GM12878 (cell line): ENCODE data around the gene ADAMTS17. TPM values are rescaled to one million over a fixed set of nuclear protein-coding genes. Genes with fewer than 3 reads are reported as not detected.

ENCODE experiments used
- ATAC-seq: fragments of 200-7000 bp; cut with Tn5 transposase; 3 replicates; pipeline ENCODE4 v1.9.1; 2020; ENCODE audit warnings: mild to moderate bottlenecking, moderate library complexity
- BruUV-seq: library from RNA; stranded (reverse); fragments of 400-500 nt; replicated peaks from 2 replicates; lab custom pipeline; 2021; lab: Mats Ljungman, UMichigan
- CTCF ChIA-PET: fragments of 300-600 bp; sonication (Branson Sonifier 250); formaldehyde crosslinking; extraction: SDS; loops from one replicate; lab custom pipeline; 2021; ENCODE audit warnings: inconsistent platforms; lab: Yijun Ruan, JAX
- POLR2A ChIA-PET: fragments of 350-600 bp; formaldehyde crosslinking; extraction: SDS; loops from one replicate; lab custom pipeline; 2021; ENCODE audit warnings: inconsistent platforms; lab: Charles Lee
- RAD21 ChIA-PET: fragments of 300-600 bp; sonication (Branson Sonifier 250); formaldehyde crosslinking; loops from one replicate; lab custom pipeline; 2023; ENCODE audit warnings: antibody characterized with exemption; ENCODE audit not compliant: unreplicated experiment; lab: Charles Lee
- SMC1A ChIA-PET: fragments of 300-600 bp; sonication (Branson Sonifier 250); formaldehyde crosslinking; loops from one replicate; lab custom pipeline; 2023; ENCODE audit not compliant: unreplicated experiment, uncharacterized antibody; lab: Charles Lee
- DNase-seq: peaks from one replicate; pipeline ENCODE4 v3.0.0-alpha.2; 2011; ENCODE audit warnings: low read depth, low spot score
- FAIRE-seq: peaks from 3 replicates; lab custom pipeline; 2011; peaks lifted over from hg19 to GRCh38; lab: Jason Lieb, UNC
- H2AFZ ChIP-seq: 2 replicates; pipeline ENCODE4 v1.6.0; 2011; ENCODE audit warnings: low read depth, low read length, control low read depth; ENCODE audit not compliant: control insufficient read depth
- H3K27ac ChIP-seq: 2 replicates; pipeline ENCODE4 v1.5.1; 2011; ENCODE audit warnings: control low read depth; ENCODE audit not compliant: control insufficient read depth, insufficient read depth
- H3K27me3 ChIP-seq, 2 experiments: replicated peaks in 1 of 2; 2 replicates each; pipeline versions ENCODE4 v1.6.0 to v1.6.1; 2011; ENCODE audit warnings: low read length in 1 of 2; ENCODE audit not compliant: control insufficient read depth in 2 of 2, insufficient read depth in 2 of 2
- H3K36me3 ChIP-seq, 2 experiments: 2 replicates each; pipeline ENCODE4 v1.5.1; 2011; ENCODE audit warnings: low read length in 1 of 2; ENCODE audit not compliant: control insufficient read depth in 2 of 2, insufficient read depth in 2 of 2
- H3K4me1 ChIP-seq: 2 replicates; pipeline ENCODE4 v1.6.1; 2011; ENCODE audit warnings: mild to moderate bottlenecking, low read length, moderate library complexity, mixed read lengths; ENCODE audit not compliant: control insufficient read depth, insufficient read depth
- H3K4me2 ChIP-seq: 2 replicates; pipeline ENCODE4 v1.6.0; 2011; ENCODE audit warnings: control low read depth; ENCODE audit not compliant: control insufficient read depth, insufficient read depth
- H3K4me3 ChIP-seq: fragments of 200-600 bp; sonication (generic); 2 replicates; pipeline ENCODE4 v1.5.1; 2016
- H3K79me2 ChIP-seq: 2 replicates; pipeline ENCODE4 v1.6.0; 2011; ENCODE audit warnings: low read length; ENCODE audit not compliant: control insufficient read depth, insufficient read depth
- H3K9ac ChIP-seq: 2 replicates; pipeline ENCODE4 v1.8.0; 2011; ENCODE audit warnings: low read length, control low read depth, mixed read lengths; ENCODE audit not compliant: control insufficient read depth, insufficient read depth
- H3K9me3 ChIP-seq: replicated peaks from 3 replicates; pipeline ENCODE4 v1.5.1; 2011; ENCODE audit warnings: mild to moderate bottlenecking, low read length; ENCODE audit not compliant: control insufficient read depth, insufficient read depth
- H4K20me1 ChIP-seq: 2 replicates; pipeline ENCODE4 v1.6.0; 2011; ENCODE audit not compliant: control insufficient read depth, insufficient read depth
- BACH1 ChIP-seq: fragments of 450-650 bp; IDR thresholded peaks from 2 replicates; pipeline ENCODE4 v1.6.1; 2017; ENCODE audit warnings: mild to moderate bottlenecking, borderline replicate concordance
- BHLHE40 ChIP-seq, 2 experiments: fragments of 450-650 bp in 1 of 2; IDR thresholded peaks; 2 replicates each; pipeline ENCODE4 v1.6.1; 2011 to 2017; ENCODE audit warnings: low read depth in 2 of 2, borderline replicate concordance in 1 of 2, improper control_type of control experiment in 1 of 2, low read length in 1 of 2, mild to moderate bottlenecking in 1 of 2
- CTCF ChIP-seq, 3 experiments: IDR thresholded peaks in 2 of 3; conservative IDR thresholded peaks in 1 of 3; 2 replicates each; pipeline ENCODE4 v1.5.1; 2011; ENCODE audit warnings: low read depth in 3 of 3, low read length in 3 of 3, mild to moderate bottlenecking in 3 of 3, control low read depth in 2 of 3, moderate library complexity in 2 of 3, inconsistent platforms in 1 of 3, mixed read lengths in 1 of 3; ENCODE audit not compliant: control insufficient read depth in 2 of 3, insufficient read depth in 1 of 3; ENCODE audit errors: extremely low read depth in 1 of 3
- EED ChIP-seq: sonication (generic); IDR thresholded peaks from 2 replicates; pipeline ENCODE4 v1.6.1; 2016; ENCODE audit warnings: antibody characterized with exemption, low read depth
- ETV6 ChIP-seq, 2 experiments: fragments of 450-650 bp in 1 of 2; IDR thresholded peaks in 1 of 2; conservative IDR thresholded peaks in 1 of 2; 2 replicates each; pipeline ENCODE4 v1.6.1; 2014; ENCODE audit warnings: antibody characterized with exemption in 1 of 2, borderline replicate concordance in 1 of 2, low read depth in 1 of 2, mild to moderate bottlenecking in 1 of 2, moderate library complexity in 1 of 2
- KAT2A ChIP-seq: conservative IDR thresholded peaks from 2 replicates; pipeline ENCODE4 v1.6.1; 2011; ENCODE audit warnings: low read depth, low read length; ENCODE audit not compliant: control insufficient read depth
- NFYA ChIP-seq: IDR thresholded peaks from 2 replicates; pipeline ENCODE4 v1.6.1; 2011; ENCODE audit warnings: low read depth, mild to moderate bottlenecking, low read length, improper control_type of control experiment, borderline replicate concordance
- NR2C1 ChIP-seq: fragments of 450-650 bp; IDR thresholded peaks from 2 replicates; pipeline ENCODE4 v1.6.1; 2017; ENCODE audit warnings: antibody characterized with exemption, mild to moderate bottlenecking, moderate library complexity
- POU2F2 ChIP-seq: IDR thresholded peaks from 3 replicates; pipeline ENCODE4 v1.6.1; 2011; ENCODE audit warnings: low read depth, mild to moderate bottlenecking, low read length, borderline replicate concordance
- ZZZ3 ChIP-seq: IDR thresholded peaks from 2 replicates; pipeline ENCODE4 v1.6.1; 2011; ENCODE audit warnings: low read depth; ENCODE audit not compliant: control insufficient read depth, insufficient read length
- WGBS: methylation state at CpG from one replicate; pipeline ENCODE4 v1.1.6; 2016; ENCODE audit warnings: low lambda C conversion rate; ENCODE audit not compliant: insufficient replicate concordance, insufficient coverage; ENCODE audit errors: missing lambda C conversion rate; 5-methylcytosine and 5-hydroxymethylcytosine counted together
- in situ Hi-C: fragments of 300-500 bp; cut with MboI; formaldehyde crosslinking; loops from 9 replicates; pipeline ENCODE4 v1.14.3; 2018; ENCODE audit warnings: mixed read lengths
- intact Hi-C: fragments of 100-400 bp; cut with micrococcal nuclease; formaldehyde crosslinking; loops from one replicate; pipeline ENCODE4 v1.14.2; 2022; ENCODE audit not compliant: unreplicated experiment
- polyA plus RNA-seq, 11 experiments: library from polyadenylated mRNA; depleted of rRNA in 4 of 11; unstranded in 6 of 11; stranded (reverse) in 5 of 11; fragments of >200 nt; fragmentation: Nextera tagmentation in 4 of 11; fragmentation: Illumina TruSeq in 1 of 11; extraction: Ambion mirVana in 4 of 11; extraction: Trizol in 1 of 11; gene quantifications; 1 replicate in 1 of 11; 2 replicates in 10 of 11; pipeline versions ENCODE4 v1.2.1 to v1.2.3, GENCODE V29; 2011 to 2016; ENCODE audit warnings: inconsistent platforms in 2 of 11, missing spikeins in 2 of 11, low read depth in 1 of 11
- total RNA-seq, 4 experiments: library from RNA; depleted of rRNA in 3 of 4; stranded (reverse); fragments of >200 nt in 3 of 4; fragmentation: Illumina TruSeq in 1 of 4; extraction: Trizol in 1 of 4; gene quantifications; 2 replicates each; pipeline versions ENCODE4 v1.2.1 to v1.2.3, GENCODE V29; 2013 to 2021
- TF ChIP-seq, protein P1 (sequence below): IDR thresholded peaks from 2 replicates; pipeline ENCODE4 v1.6.1; 2012; ENCODE audit warnings: mild to moderate bottlenecking, low read depth, low read length

The ADAMTS17 gene
- total and polyA plus RNA-seq, 10 of the 15 experiments (the other 5 are each of a cell fraction or from before 2014, with no cell fraction given) = 0.04 to 0.50 (median 0.10) TPM; not detected in 4

DNA sequence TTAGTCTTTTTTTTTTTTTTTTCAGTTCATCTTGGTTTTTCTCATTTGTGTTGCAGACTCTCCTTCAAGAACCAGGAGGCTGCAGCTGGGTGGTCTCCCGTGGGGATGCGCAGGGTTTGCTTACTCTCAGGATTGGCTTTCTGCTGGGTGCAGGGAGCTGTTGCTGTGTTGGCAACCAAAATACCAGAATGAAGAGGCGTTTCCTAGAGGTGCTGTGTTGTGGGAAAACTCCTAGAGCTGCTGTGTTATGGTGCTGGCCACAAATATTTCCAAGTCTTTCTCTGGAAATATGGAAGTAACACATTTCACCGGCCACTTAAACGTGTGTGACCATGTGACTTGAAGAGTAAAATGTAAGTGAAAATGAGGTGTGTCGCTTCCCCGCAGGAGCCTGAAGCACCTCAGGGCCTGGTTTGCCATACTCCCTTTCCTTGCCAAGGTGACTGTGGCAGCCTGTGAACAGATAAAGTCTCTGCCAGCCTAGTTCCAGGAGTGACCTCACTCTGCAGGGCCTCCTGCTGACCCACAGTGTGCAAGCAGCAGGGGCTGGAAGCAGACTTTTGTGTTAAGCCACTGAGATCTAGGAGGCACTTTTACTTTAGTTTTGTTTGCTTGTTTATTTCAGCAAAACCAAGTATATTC, 258.9 kb downstream of the ADAMTS17 start (continued):
- no peak for TF ChIP-seq ETV6 (conservative IDR thresholded peaks at IDR 0.05 in 1 of 2, IDR thresholded peaks at IDR 0.05 in 1 of 2; ENCODE audit: borderline replicate concordance in 1 of 2, low read depth in 1 of 2)

DNA sequence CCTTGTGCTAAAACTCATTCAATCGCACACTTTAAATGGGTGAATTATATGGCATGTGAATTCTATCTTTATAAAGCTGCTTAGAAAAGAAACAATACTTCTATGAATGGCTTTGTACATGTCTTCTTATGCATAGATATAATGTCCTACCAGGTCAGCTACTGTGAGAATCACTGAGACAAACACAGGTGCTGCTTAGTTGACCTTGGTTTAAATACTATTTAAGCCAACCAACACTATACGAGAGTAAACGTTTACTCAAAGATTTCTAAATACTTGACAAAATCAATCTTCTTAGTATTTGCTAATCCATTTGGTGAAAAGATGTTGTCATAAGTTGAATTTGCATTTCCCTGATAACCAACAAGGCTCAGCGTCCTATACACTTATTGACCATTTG, 260.3 kb downstream of the ADAMTS17 start:
- H3K4me1 ChIP-seq = no peaks in the 10 kb centered on the region
- BruUV-seq = no TSS peak
- TF ChIP-seq KAT2A (no peak), NR2C1 (no peak), BHLHE40 (IDR thresholded peaks at IDR 0.05; ENCODE audit: borderline replicate concordance in 1 of 2, low read depth in 2 of 2, low read length in 1 of 2) (no peak), CTCF (IDR thresholded peaks at IDR 0.05 in 2 of 3, conservative IDR thresholded peaks at IDR 0.05 in 1 of 3; ENCODE audit: control insufficient read depth in 2 of 3, extremely low read depth in 1 of 3, insufficient read depth in 1 of 3, low read depth in 3 of 3, low read length in 3 of 3) (no peak), ZZZ3 (no peak), POU2F2 (no peak), NFYA (no peak), BACH1 (no peak), EED (no peak)
- TF ChIP-seq, protein P1, sequence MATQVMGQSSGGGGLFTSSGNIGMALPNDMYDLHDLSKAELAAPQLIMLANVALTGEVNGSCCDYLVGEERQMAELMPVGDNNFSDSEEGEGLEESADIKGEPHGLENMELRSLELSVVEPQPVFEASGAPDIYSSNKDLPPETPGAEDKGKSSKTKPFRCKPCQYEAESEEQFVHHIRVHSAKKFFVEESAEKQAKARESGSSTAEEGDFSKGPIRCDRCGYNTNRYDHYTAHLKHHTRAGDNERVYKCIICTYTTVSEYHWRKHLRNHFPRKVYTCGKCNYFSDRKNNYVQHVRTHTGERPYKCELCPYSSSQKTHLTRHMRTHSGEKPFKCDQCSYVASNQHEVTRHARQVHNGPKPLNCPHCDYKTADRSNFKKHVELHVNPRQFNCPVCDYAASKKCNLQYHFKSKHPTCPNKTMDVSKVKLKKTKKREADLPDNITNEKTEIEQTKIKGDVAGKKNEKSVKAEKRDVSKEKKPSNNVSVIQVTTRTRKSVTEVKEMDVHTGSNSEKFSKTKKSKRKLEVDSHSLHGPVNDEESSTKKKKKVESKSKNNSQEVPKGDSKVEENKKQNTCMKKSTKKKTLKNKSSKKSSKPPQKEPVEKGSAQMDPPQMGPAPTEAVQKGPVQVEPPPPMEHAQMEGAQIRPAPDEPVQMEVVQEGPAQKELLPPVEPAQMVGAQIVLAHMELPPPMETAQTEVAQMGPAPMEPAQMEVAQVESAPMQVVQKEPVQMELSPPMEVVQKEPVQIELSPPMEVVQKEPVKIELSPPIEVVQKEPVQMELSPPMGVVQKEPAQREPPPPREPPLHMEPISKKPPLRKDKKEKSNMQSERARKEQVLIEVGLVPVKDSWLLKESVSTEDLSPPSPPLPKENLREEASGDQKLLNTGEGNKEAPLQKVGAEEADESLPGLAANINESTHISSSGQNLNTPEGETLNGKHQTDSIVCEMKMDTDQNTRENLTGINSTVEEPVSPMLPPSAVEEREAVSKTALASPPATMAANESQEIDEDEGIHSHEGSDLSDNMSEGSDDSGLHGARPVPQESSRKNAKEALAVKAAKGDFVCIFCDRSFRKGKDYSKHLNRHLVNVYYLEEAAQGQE = no peak
- TF ChIP-seq, all 136 proteins: peak for 0
- Histone ChIP-seq H3K4me3 (no peak overlapping the region), H3K27ac (no peak overlapping the region), H3K36me3 (no peaks in the 10 kb centered on the region), H3K79me2 (no peaks in the 10 kb centered on the region), H3K9me3 (no peaks in the 10 kb centered on the region), H3K9ac (no peak overlapping the region), H3K4me2 (no peak overlapping the region), H4K20me1 (no peaks in the 10 kb centered on the region), H2AFZ (no peak overlapping the region), H3K27me3 (no peaks in the 10 kb centered on the region)
- ChIA-PET POLR2A (no interaction called here), RAD21 (no interaction called here), CTCF (no interaction called here), SMC1A (no interaction called here)
- 65% methylated on average over 4 of the region's 4 CpGs for WGBS
- FAIRE-seq (no peak), DNase-seq (no peak), ATAC-seq (no peak)
- intact Hi-C loops = no loop called here
- in situ Hi-C loops = no loop called here
